ENCODE measurements around the gene SLC16A7.

Gene SLC16A7

GRCh38 chr12:59636945-59637691, 41.3 kb downstream of the SLC16A7 start:
- no peak for DNase-seq (ENCODE audit: low read depth)
- TF ChIP-seq CTCF (IDR thresholded peaks at IDR 0.05; ENCODE audit: low read depth, low read length, missing control alignments) = no peak
- no peak overlapping the region for H3K4me3 ChIP-seq (ENCODE audit: low read depth, low read length)

- H3K4me3 ChIP-seq (ENCODE audit: low read depth, low read length) = no peak overlapping the region
- no peak for DNase-seq (ENCODE audit: low read depth)
- no peak for TF ChIP-seq CTCF (IDR thresholded peaks at IDR 0.05; ENCODE audit: low read depth, low read length, missing control alignments)
Observed at GRCh38 chr12:59637692-59638070, 41.9 kb downstream of the SLC16A7 start.

GRCh38 chr12:59643550-59643949, 47.7 kb downstream of the SLC16A7 start:
- no peak overlapping the region for H3K4me3 ChIP-seq (ENCODE audit: low read depth, low read length)
- TF ChIP-seq CTCF (IDR thresholded peaks at IDR 0.05; ENCODE audit: low read depth, low read length, missing control alignments) = no peak

GRCh38 chr12:59645242-59645641, 49.4 kb downstream of the SLC16A7 start:
- TF ChIP-seq CTCF (IDR thresholded peaks at IDR 0.05; ENCODE audit: low read depth, low read length, missing control alignments) = peak; percentile 12
- DNase-seq (ENCODE audit: low read depth) = no peak
- H3K4me3 ChIP-seq (ENCODE audit: low read depth, low read length) = no peak overlapping the region

More at GRCh38 chr12:59643550-59643949, 47.7 kb downstream of the SLC16A7 start:
- no peak for DNase-seq (ENCODE audit: low read depth)

GRCh38 chr12:59646636-59647035, 50.8 kb downstream of the SLC16A7 start:
- H3K4me3 ChIP-seq (ENCODE audit: low read depth, low read length) = no peak overlapping the region
- no peak for DNase-seq (ENCODE audit: low read depth)
- TF ChIP-seq CTCF (IDR thresholded peaks at IDR 0.05; ENCODE audit: low read depth, low read length, missing control alignments) = no peak

GRCh38 chr12:59649203-59649602, 53.4 kb downstream of the SLC16A7 start:
- no peak overlapping the region for H3K4me3 ChIP-seq (ENCODE audit: low read depth, low read length)
- no peak for DNase-seq (ENCODE audit: low read depth)
- TF ChIP-seq CTCF (IDR thresholded peaks at IDR 0.05; ENCODE audit: low read depth, low read length, missing control alignments) = no peak

All from GM12864 (cell line).